ENCODE data around the gene RBM8A.
A peak's percentile ranks its signal among the peaks of the same experiment; 100 is the strongest.
"Not testable (repeated sequence)": the region's sequence is repeated elsewhere in the genome, so short reads cannot be mapped to it uniquely, and the experiment has no call there.

RBM8A gene

DNA sequence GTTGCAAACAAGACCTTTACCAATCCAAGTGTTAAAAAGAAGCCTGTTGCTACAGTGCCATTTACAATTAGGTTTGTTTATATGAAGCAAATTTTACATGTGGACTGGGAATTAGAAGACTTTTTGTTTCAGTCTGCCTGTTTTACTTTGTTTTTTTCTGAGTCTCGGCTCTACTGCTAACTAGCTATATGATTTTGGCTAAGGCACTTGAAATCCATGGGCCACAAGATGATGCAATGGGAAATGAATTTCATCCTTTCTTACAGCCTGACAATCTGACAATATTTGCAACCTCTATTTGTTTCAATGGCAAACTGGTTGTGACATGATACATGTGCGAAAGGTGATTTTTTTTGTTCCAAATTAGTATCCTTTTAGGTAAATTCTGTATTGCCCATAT lies 5.0 kb downstream of the RBM8A start:
- ATAC-seq (replicated peaks; ENCODE audit: extremely low read depth, poor library complexity, severe bottlenecking) (no peak), DNase-seq (ENCODE audit: low spot score in 2 of 2) (no peak)
- peaks cover 30% of the 10 kb centered on the region for H3K4me1 Mint-ChIP-seq
- H3K4me3 Mint-ChIP-seq, result no peak overlapping the region
- no peaks in the 10 kb centered on the region for H3K9me3 Mint-ChIP-seq
- H3K27me3 Mint-ChIP-seq, result no peaks in the 10 kb centered on the region
- peaks cover 31% of the 10 kb centered on the region for H3K36me3 Mint-ChIP-seq (ENCODE audit: insufficient read depth)
- no peak overlapping the region for H3K27ac Mint-ChIP-seq (ENCODE audit: low read depth)

DNA sequence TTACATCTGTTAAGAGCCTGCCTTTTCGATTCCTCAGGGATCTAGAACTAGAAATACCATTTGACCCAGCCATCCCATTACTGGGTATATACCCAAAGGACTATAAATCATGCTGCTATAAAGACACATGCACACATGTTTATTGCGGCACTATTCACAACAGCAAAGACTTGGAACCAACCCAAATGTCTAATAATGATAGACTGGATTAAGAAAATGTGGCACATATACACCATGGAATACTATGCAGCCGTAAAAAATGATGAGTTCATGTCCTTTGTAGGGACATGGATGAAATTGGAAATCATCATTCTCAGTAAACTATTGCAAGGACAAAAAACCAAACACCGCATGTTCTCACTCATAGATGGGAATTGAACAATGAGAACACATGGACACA lies 7.0 kb downstream of the RBM8A start:
- Mint-ChIP-seq H3K36me3 (ENCODE audit: insufficient read depth) (peaks cover 23% of the 10 kb centered on the region), H3K27ac (ENCODE audit: low read depth) (peak overlapping the region; percentile 74), H3K4me1 (peaks cover 45% of the 10 kb centered on the region), H3K4me3 (peak overlapping the region; percentile 91)
- H3K27me3 Mint-ChIP-seq; DNase-seq (ENCODE audit: low spot score in 2 of 2); H3K9me3 Mint-ChIP-seq; ATAC-seq (replicated peaks; ENCODE audit: extremely low read depth, poor library complexity, severe bottlenecking): not testable (repeated sequence)

DNA sequence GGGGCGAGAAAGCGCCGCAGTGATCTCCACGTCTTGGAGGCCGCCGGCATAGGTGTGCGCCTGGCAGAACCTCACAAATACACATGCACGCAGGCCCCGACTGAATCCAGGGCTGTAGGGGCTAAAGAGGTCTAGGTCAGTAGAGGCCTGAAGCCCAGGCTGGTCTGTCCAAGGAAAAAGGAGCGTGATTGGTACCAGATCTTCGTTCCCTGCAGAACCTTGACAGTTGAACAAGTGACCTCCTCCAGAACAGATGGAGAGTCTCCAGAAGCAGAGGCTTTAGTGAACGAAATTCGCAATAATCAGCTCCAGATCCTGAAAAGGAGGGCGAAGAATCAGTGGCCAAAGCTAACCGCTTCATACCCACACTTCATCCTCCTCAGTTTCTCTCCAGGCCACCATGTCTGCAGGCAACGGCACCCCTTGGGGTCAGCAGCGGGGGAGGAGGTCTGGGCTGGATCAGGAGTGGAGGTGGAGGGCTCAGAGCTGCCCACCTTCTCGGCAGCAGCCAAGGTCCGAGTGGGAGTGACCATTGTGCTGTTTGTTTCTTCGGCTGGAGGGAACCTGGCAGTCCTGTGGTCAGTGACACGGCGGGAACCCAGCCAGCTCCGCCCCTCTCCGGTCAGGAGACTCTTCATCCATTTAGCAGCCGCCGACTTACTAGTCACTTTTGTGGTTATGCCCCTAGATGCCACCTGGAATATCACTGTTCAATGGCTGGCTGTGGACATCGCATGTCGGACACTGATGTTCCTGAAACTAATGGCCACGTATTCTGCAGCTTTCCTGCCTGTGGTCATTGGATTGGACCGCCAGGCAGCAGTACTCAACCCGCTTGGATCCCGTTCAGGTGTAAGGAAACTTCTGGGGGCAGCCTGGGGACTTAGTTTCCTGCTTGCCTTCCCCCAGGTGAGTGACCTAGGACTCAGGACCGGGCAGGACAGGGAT lies 8.0 kb downstream of the RBM8A start:
- Mint-ChIP-seq H3K4me1 (peaks cover 50% of the 10 kb centered on the region), H3K27ac (ENCODE audit: low read depth) (peak overlapping the region; percentile 94), H3K4me3 (peak overlapping the region; percentile 91), H3K36me3 (ENCODE audit: insufficient read depth) (peaks cover 23% of the 10 kb centered on the region), H3K9me3 (no peaks in the 10 kb centered on the region), H3K27me3 (no peaks in the 10 kb centered on the region)
- no peak for DNase-seq (ENCODE audit: low spot score in 2 of 2)
- peak; percentile 16 for ATAC-seq (replicated peaks; ENCODE audit: extremely low read depth, poor library complexity, severe bottlenecking)

DNA sequence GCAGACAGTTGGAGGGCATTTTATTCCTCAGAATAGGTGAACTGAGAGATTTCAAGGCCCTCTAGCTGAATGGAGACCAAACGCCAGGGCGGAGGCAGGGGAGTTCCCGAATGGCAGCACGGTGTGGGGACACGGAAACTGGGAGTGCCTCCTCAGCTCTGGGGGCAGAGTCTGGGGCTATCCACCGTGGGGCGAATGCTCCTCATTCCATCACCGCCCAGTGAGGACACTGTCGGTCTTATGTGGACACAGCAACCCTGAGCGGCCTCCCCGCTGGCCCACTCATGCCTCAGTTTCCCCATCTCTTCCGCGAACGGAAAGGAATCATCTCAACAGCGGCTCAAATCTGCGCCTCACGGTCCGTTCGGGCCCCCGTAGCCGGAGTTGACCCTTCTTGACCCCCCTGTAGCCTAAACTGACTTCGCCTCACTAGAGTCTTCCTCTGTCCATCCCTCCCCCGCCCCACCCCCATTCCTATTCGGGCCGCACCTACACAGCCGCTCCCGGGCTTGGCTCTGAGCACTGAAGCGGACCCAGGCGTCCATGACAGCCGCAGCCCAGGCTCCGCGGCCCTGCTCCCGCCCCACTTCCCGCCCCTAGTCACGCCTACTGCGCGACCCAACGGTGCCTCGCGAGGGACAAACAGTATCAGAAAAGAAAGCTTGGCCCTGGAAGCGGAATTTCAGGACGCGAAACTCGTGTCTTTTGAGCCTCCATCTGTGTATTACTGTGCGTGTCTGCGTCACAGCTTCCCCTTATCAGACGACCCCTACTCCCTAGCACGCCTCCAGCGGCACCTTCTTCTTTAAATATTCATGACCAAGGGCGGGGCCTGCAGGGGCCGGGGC lies 8.9 kb downstream of the RBM8A start, which contains the start of gene PEX11B:
PEX11B (minus strand) TSS at position 574 of the 848 bp plus-strand sequence; CDS start at position 545, 29 bp downstream.
- H3K27ac Mint-ChIP-seq (ENCODE audit: low read depth), result peak within 1 kb of the TSS; percentile 94
- peak; percentile 81 to 86 for DNase-seq (ENCODE audit: low spot score in 2 of 2)

DNA sequence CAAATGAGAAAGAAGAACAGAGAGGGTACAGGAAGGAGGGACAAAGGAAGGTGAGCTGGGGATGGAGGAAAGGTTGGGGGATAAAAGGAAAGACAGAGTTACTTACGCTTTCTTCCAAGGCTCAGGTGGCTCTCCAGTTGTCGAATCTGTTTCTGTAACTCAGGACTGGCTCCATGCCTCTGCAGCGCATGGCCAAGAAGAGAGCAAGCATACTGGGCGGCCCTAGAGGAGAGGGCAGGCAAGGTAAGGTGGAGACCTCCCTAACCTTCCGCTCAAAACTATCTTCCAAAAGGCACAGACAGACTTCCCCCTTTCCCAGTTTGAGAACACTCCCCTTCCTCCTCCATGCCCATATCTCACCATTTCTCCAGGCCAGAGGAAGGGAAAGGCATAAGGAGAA lies 9.7 kb downstream of the RBM8A start:
- Mint-ChIP-seq H3K27me3 (no peaks in the 10 kb centered on the region), H3K27ac (ENCODE audit: low read depth) (peak overlapping the region; percentile 94), H3K9me3 (no peaks in the 10 kb centered on the region), H3K4me1 (peaks cover 50% of the 10 kb centered on the region), H3K36me3 (ENCODE audit: insufficient read depth) (peaks cover 28% of the 10 kb centered on the region), H3K4me3 (peak overlapping the region; percentile 91)
- ATAC-seq (replicated peaks; ENCODE audit: extremely low read depth, poor library complexity, severe bottlenecking), result no peak
- DNase-seq (ENCODE audit: low spot score in 2 of 2), result no peak

More for the DNA sequence above, 8.9 kb downstream of the RBM8A start, which contains the start of gene PEX11B:
- Mint-ChIP-seq H3K4me3 (peak within 1 kb of the TSS; percentile 91), H3K9me3 (no peaks in the 10 kb centered on the region), H3K27me3 (no peaks in the 10 kb centered on the region), H3K36me3 (ENCODE audit: insufficient read depth) (peaks cover 28% of the 10 kb centered on the region), H3K4me1 (peaks cover 50% of the 10 kb centered on the region)
- peak; percentile 92 for ATAC-seq (replicated peaks; ENCODE audit: extremely low read depth, poor library complexity, severe bottlenecking)

DNA sequence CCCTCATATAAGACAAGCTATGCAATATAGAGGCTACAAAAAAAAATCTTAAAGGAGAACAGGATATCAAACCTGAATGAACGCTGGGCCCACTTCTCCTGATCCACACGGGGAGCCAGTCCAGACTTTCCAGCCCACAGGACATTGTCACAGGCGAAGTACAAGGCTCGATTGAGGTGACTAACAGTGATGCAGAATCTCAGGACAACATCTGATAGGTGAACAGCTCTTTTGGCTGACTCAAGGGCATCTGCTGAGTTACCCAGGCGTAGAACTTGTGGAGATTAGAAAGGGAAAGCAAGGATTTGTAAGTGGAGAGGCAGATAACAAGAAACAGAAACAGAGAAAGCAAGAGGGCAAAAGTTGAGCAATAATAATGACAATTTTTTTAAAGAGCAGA lies 10.5 kb downstream of the RBM8A start:
- Mint-ChIP-seq H3K36me3 (ENCODE audit: insufficient read depth) (peaks cover 36% of the 10 kb centered on the region), H3K27me3 (no peaks in the 10 kb centered on the region), H3K27ac (ENCODE audit: low read depth) (peak overlapping the region; percentile 94), H3K4me3 (peak overlapping the region; percentile 91), H3K4me1 (peaks cover 50% of the 10 kb centered on the region), H3K9me3 (no peaks in the 10 kb centered on the region)
- no peak for DNase-seq (ENCODE audit: low spot score in 2 of 2)
- no peak for ATAC-seq (replicated peaks; ENCODE audit: extremely low read depth, poor library complexity, severe bottlenecking)

DNA sequence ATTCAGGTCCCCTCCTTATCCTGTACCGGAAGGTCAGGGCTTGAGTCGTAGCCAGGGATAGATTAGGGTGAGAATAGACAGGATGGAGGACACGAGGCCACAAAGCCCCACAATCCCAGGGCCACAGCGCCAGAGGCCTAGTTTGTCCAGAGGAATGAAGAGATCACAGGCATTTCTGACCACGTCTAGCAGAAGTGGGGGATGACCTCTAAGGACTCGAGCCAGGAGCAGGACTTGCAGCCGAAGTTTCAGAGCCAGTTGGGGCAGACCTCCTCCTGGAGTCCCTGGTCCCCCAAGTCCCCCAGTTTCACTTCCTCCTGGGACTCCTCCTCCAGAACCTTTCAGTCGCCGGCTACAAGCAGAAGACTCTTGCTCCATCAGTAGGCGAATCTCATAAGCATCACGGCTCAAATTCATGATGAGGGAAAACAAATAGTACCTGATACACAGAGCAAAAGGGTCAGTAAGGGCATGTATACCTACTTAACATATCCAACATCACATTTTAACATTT lies 15.1 kb downstream of the RBM8A start:
- no peak for DNase-seq (ENCODE audit: low spot score in 2 of 2)
- no peaks in the 10 kb centered on the region for H3K9me3 Mint-ChIP-seq
- no peak for ATAC-seq (replicated peaks; ENCODE audit: extremely low read depth, poor library complexity, severe bottlenecking)
- no peaks in the 10 kb centered on the region for H3K27me3 Mint-ChIP-seq
- H3K4me1 Mint-ChIP-seq, result peaks cover 24% of the 10 kb centered on the region
- no peak overlapping the region for H3K27ac Mint-ChIP-seq (ENCODE audit: low read depth)
- H3K36me3 Mint-ChIP-seq (ENCODE audit: insufficient read depth), result peaks cover 30% of the 10 kb centered on the region
- H3K4me3 Mint-ChIP-seq, result no peak overlapping the region

DNA sequence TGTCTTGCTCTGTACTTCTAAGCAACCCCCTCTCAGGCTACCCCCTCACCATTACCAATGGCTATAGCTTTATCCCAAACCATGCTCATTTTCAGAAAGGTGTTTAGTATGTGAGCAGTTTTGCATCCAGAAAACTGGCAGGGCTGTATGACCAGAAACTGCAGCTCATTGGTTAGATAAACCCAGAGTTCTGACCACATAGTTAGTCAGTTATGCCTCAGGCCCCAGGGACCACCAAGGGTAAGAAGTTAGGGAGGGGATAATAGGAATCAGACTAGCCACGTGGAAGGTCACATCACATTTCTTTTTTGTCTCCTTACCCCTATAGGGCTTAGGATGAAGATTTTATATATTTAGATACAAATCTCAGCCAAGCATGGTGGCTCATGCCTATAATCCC lies 18.6 kb downstream of the RBM8A start:
- Mint-ChIP-seq H3K27me3 (no peaks in the 10 kb centered on the region), H3K9me3 (no peaks in the 10 kb centered on the region), H3K27ac (ENCODE audit: low read depth) (no peak overlapping the region)

DNA sequence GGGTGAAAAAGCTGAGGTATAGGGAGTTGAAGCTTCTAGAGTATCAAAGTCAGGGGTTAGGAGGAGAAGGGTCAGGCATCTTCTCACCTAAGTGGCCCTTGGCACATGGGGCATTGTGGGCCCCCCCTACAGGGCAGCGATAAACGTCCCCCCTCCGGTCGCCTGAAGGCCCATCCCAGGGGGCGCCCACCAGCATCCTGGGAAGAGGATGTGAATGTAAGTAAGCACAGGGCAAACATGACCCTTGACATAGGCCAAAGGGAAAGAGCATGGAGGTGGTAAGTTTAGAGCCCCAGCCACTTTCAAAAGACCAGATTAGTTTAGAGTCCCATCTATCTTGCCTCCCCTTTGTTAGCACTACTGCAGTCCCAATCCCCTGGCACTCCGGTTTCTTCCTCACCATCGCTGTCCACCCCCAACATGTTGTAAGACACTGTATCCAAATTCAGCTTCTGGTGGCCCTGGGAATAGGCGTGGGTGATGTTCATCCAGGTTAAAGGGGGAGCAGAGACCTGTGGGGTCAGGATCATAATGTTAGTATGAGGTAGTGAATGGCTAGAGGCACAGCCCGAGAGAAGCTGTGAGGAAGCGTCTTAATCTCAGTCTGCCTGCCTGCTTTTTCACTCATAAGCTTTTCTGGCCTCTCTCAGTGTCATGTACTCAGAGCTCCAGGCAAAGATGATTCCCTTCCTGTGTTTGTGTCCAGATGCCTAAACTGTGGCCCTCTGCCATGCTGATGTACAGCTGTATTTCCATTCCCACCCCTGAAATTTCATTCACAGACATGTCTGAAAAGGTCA lies 20.1 kb downstream of the RBM8A start:
- Mint-ChIP-seq H3K4me3 (no peak overlapping the region), H3K4me1 (peaks cover 5% of the 10 kb centered on the region), H3K36me3 (ENCODE audit: insufficient read depth) (peaks cover 7% of the 10 kb centered on the region), H3K27ac (ENCODE audit: low read depth) (no peak overlapping the region), H3K9me3 (no peaks in the 10 kb centered on the region), H3K27me3 (no peaks in the 10 kb centered on the region)
- ATAC-seq (replicated peaks; ENCODE audit: extremely low read depth, poor library complexity, severe bottlenecking), result no peak
- DNase-seq (ENCODE audit: low spot score in 2 of 2), result no peak

More for the DNA sequence above, 18.6 kb downstream of the RBM8A start:
- no peak for ATAC-seq (replicated peaks; ENCODE audit: extremely low read depth, poor library complexity, severe bottlenecking)
- no peak for DNase-seq (ENCODE audit: low spot score in 2 of 2)
- no peak overlapping the region for H3K4me3 Mint-ChIP-seq
- peaks cover 19% of the 10 kb centered on the region for H3K36me3 Mint-ChIP-seq (ENCODE audit: insufficient read depth)
- H3K4me1 Mint-ChIP-seq, result peaks cover 5% of the 10 kb centered on the region

DNA sequence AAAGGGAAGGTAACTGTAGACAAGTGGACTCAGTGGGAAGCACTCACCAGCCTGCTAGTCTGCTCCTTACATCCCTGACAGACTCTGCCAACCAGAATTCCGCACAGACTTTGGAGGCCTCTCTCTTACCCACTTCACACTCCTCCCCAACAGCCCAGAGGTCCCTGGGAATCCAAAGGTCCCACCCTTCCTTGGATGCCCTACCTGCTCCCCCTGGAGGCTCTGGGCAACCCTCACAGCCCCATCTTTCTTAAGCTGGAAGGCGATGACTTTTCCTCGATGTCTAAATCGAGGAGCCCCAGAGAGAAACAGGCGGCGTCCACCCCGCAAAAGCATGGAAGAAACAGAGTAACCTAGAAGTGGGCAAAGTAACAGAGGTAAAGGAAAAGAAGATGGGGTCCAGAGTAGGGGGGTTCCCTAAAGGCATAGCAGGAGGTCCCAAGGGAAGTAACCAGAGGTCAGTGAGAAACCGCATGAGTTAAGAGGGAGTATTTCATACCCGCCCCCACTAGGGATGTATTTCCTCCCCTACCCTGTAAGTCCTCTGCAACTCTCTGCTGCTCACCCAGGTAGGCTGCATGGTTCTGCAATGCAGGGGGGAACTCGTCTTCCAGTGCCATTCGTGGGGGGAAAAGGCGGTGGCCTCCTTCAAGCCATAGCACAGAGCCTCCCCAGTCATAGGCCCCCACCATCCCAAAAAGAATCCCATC lies 25.8 kb downstream of the RBM8A start:
- Mint-ChIP-seq H3K27me3 (no peaks in the 10 kb centered on the region), H3K4me3 (no peak overlapping the region), H3K4me1 (no peaks in the 10 kb centered on the region), H3K27ac (ENCODE audit: low read depth) (no peak overlapping the region), H3K9me3 (no peaks in the 10 kb centered on the region), H3K36me3 (ENCODE audit: insufficient read depth) (peaks cover 2% of the 10 kb centered on the region)
- no peak for ATAC-seq (replicated peaks; ENCODE audit: extremely low read depth, poor library complexity, severe bottlenecking)
- no peak for DNase-seq (ENCODE audit: low spot score in 2 of 2)

DNA sequence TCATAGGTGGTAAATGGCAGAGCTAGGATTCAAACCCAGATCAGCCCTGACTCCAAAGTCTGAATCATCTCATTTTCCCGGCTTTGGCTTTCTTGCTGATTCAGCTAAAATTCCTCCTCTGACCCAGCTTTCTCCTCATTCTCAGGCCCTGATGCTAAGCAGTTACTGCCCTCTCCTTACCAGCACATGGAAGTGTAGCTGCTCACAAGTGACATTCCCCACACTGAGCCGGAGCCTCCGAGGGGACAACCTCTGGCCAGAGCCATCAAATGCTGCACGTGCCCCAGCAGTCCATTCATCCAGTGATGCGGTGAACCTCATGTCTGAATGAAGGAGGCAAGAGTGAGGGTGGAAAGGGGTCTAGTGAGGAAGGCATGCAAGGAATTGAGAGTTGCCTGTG lies 28.5 kb downstream of the RBM8A start:
- no peaks in the 10 kb centered on the region for H3K4me1 Mint-ChIP-seq
- ATAC-seq (replicated peaks; ENCODE audit: extremely low read depth, poor library complexity, severe bottlenecking), result no peak
- H3K9me3 Mint-ChIP-seq, result no peaks in the 10 kb centered on the region
- no peak overlapping the region for H3K27ac Mint-ChIP-seq (ENCODE audit: low read depth)
- H3K4me3 Mint-ChIP-seq, result no peak overlapping the region
- H3K27me3 Mint-ChIP-seq, result no peaks in the 10 kb centered on the region
- peaks cover 2% of the 10 kb centered on the region for H3K36me3 Mint-ChIP-seq (ENCODE audit: insufficient read depth)
- no peak for DNase-seq (ENCODE audit: low spot score in 2 of 2)

Measured in central memory CD8-positive, alpha-beta T cell (primary cell).